GM12872 (cell line): ENCODE data around the gene STX1B.

ENCODE experiments used
- TF ChIP-seq, protein P1 (sequence below): IDR thresholded peaks from 3 replicates; pipeline ENCODE4 v1.5.1; 2011; ENCODE audit warnings: low read depth, mild to moderate bottlenecking, low read length, moderate library complexity; ENCODE audit not compliant: insufficient read depth

Gene STX1B

DNA sequence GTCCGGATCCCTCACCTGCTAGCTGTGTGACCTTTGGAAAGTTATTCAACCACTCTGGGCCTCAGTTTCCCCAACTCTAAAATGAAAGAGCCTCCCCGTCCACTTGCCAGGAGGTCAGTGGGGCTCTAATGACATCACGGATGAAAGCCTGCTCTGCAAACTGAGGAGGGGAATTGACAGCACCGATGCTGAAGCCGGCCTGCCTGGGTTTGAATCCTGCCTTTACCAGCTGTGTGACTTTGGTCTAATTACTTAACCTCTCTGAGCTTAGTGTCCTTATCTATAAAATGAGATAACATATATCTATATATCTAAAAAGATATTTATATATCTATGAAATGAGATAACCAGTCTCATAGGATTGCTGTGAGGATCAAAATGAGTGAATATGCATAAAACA, 1.9 kb downstream of the STX1B start:
- TF ChIP-seq, protein P1, sequence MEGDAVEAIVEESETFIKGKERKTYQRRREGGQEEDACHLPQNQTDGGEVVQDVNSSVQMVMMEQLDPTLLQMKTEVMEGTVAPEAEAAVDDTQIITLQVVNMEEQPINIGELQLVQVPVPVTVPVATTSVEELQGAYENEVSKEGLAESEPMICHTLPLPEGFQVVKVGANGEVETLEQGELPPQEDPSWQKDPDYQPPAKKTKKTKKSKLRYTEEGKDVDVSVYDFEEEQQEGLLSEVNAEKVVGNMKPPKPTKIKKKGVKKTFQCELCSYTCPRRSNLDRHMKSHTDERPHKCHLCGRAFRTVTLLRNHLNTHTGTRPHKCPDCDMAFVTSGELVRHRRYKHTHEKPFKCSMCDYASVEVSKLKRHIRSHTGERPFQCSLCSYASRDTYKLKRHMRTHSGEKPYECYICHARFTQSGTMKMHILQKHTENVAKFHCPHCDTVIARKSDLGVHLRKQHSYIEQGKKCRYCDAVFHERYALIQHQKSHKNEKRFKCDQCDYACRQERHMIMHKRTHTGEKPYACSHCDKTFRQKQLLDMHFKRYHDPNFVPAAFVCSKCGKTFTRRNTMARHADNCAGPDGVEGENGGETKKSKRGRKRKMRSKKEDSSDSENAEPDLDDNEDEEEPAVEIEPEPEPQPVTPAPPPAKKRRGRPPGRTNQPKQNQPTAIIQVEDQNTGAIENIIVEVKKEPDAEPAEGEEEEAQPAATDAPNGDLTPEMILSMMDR, result no peak

DNA sequence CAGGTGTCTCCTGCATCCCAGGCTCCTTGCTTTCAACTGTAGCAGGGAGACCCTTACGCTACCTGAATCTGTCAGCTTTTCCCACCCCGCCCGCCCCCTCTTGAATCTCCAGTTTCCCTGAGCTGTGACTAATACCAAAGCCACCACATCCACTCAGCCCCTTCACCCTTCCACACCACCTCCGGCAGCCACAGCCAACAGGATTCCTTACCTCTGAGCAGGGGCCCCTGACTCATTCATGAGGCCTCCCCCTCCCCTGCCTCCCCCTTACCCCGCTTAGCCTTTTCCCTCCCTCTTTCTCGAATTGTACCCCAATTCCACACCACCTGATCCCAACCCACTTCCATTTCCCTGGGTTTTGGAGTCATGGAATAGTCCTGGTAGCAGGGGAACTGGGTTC, 2.3 kb downstream of the STX1B start:
- TF ChIP-seq, protein P1, result no peak

DNA sequence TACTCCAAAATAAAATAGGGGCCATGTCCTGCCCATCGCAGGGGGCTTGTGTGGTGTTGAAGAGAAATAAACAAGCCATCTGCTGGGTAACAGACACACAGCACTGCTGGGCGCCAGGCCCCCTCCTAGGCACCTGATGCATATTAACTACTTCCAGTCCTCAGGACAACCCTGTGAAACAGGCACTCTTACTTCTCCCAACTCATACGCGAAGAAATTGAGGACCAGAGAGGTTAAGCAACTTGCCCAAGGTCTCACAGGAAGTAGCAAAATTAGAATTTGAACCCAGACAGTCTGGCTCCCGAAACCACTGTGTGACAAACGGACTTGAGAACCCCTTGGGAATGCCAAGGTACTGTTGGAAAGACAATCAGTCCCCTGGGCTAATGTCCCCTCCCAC, 2.8 kb downstream of the STX1B start:
- TF ChIP-seq, protein P1, result no peak

DNA sequence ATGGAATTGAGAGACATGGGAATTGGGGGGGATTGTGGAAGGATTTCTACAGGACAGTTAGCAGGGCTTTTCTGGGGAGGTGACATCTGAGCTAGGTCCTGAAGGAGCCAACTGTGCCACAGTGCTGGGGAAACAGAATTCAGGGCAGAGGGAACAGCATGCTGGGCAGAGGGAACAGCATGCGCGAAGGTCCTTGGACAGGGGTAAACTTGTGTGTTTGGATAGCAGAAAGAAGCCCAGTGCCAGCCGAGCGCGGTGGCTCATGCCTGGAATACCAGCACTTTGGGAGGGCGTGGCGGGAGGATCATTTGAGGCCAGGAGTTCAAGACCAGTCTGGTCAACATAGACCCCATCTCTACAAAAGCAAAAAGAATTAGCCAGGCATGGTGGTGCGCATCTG, 3.8 kb downstream of the STX1B start:
- TF ChIP-seq, protein P1, result no peak

DNA sequence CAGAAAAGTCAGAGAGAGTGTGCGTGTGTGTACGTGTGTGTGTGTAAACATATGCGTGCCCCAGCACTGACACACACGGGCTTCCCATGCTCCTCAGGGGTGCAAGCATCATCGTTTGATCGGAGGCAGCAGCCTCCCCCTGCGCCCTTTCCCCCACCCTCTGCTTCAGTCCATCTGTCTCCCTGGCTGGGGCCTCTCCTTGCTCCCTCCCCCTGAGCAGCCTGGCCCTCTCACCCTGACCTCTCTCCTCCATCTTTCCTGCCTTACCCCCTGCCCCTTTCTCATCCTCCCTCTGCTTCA, 4.4 kb downstream of the STX1B start:
- TF ChIP-seq, protein P1, result no peak

DNA sequence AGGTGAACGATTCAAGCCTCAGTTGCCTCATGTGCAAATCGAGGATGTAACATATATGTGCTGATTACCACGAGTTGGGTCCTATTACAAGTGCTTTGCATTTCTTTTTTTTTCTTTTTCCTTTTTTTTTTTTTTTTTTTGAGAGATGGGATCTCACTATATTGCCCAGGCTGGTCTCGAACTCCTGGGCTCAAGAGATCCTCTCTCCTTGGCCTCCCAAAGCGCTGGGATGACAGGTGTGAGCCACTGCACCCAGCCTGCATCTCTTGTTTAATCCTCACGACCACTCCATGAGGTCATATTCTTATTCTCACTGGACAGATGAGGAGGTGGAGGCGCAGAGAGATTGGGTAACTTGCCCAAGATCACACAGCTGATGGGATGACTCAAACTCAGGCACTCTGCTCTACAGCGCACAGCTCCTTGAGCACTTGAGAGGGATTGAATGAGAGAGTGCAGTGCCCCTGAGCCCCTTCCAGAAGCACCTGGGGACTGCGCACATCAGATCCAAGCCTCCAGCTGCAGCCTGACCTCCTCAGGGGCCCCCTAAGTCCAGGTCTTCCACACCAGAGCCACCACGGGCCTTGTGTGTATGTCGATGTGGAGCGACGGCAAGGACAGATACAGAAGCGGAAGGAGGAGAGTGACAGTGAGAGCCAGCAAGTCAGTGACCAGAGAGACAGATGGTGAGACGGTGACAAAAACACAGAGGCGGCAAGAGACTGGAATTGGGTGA, 4.9 kb downstream of the STX1B start:
- TF ChIP-seq, protein P1, result no peak

DNA sequence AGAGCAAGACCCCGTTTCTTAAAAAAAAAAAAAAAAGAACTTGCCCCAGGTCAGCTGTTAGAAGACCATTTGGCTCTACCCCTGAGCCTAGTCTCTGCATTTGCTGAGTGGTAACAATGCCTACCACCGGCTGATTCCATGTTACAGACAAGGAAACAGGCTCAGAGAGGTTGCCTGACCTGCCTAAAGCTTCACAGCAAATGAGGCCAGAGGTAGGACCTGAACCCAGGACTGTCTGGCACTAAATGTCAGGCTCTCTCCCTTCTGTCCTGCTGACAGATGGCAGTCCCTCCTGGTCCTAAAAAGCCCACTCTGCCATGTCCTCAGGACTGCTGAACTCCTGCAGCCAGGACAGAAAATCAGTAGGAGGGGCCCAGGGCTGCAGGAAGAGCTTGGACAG, 5.8 kb downstream of the STX1B start:
- TF ChIP-seq, protein P1, result no peak

DNA sequence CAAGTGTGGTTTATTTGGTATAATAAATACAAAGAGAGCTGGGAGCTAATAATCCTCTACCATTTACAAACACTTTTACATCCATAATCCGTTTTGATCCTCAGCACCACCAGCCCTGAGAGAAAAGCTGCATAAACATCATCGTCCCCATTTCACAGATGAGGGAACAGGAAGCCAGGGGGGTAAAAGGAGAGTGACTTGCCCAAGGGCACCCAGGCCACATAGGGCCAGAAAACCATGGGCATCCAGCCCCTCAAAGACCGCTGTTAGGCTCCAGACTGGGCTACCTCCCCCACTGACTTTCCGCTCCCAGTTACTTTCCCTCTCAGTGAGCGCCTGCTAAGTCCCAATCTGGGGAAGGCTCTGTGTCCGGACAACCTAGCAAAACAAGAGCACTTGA, 6.7 kb downstream of the STX1B start:
- TF ChIP-seq, protein P1, result no peak
